Endodermal cell (in vitro differentiated cells): ENCODE results near the gene PLXNC1. TPM values are rescaled to one million over a fixed set of nuclear protein-coding genes. Genes with fewer than 3 reads are reported as not detected.

Experiments used
- DNase-seq: peaks from one replicate; pipeline ENCODE4 v3.0.0-alpha.2; 2017
- H3K27ac ChIP-seq: 2 replicates; pipeline ENCODE4 v1.5.1; 2013; ENCODE audit warnings: mild to moderate bottlenecking, low read depth, low read length, moderate library complexity
- H3K27me3 ChIP-seq: 2 replicates; pipeline ENCODE4 v1.6.1; 2013; ENCODE audit warnings: mild to moderate bottlenecking, low read length, moderate library complexity; ENCODE audit not compliant: insufficient read depth, control insufficient read depth, poor library complexity, severe bottlenecking
- H3K36me3 ChIP-seq: 2 replicates; pipeline ENCODE4 v1.7.0; 2013; ENCODE audit warnings: mild to moderate bottlenecking, low read length, moderate library complexity; ENCODE audit not compliant: control insufficient read depth, insufficient read depth
- H3K4me1 ChIP-seq: one replicate; pipeline ENCODE4 v1.7.0; 2013; ENCODE audit warnings: low read length; ENCODE audit not compliant: control insufficient read depth, insufficient read depth
- H3K4me3 ChIP-seq: 2 replicates; pipeline ENCODE4 v1.5.1; 2013; ENCODE audit warnings: mild to moderate bottlenecking, low read length, moderate library complexity
- H3K9ac ChIP-seq: 2 replicates; pipeline ENCODE4 v1.6.1; 2013; ENCODE audit warnings: mild to moderate bottlenecking, low read length, moderate library complexity; ENCODE audit not compliant: poor library complexity, severe bottlenecking; ENCODE audit errors: extremely low read depth
- H3K9me3 ChIP-seq: 2 replicates; pipeline ENCODE4 v1.6.1; 2013; ENCODE audit warnings: mild to moderate bottlenecking, low read length, moderate library complexity; ENCODE audit not compliant: control insufficient read depth
- H3K27ac Mint-ChIP-seq: 2 replicates; pipeline ENCODE4 v1.8.0; 2020; ENCODE audit warnings: mixed read lengths
- H3K27me3 Mint-ChIP-seq: 2 replicates; pipeline ENCODE4 v1.8.0; 2021; ENCODE audit warnings: mild to moderate bottlenecking, mixed read lengths; ENCODE audit not compliant: insufficient read depth
- H3K36me3 Mint-ChIP-seq: 2 replicates; pipeline ENCODE4 v1.8.0; 2020; ENCODE audit warnings: low read depth, mixed read lengths
- H3K4me1 Mint-ChIP-seq: 2 replicates; pipeline ENCODE4 v1.8.0; 2020; ENCODE audit warnings: mixed read lengths
- H3K4me3 Mint-ChIP-seq: 2 replicates; pipeline ENCODE4 v1.8.0; 2020; ENCODE audit warnings: mild to moderate bottlenecking, moderate library complexity, mixed read lengths
- H3K9me3 Mint-ChIP-seq: 2 replicates; pipeline ENCODE4 v1.8.0; 2020; ENCODE audit warnings: mild to moderate bottlenecking, mixed read lengths
- CTCF ChIP-seq: fragments of 200-600 bp; sonication (generic); conservative IDR thresholded peaks from 2 replicates; pipeline ENCODE4 v1.5.0; 2021; ENCODE audit warnings: antibody characterized with exemption, mild to moderate bottlenecking
- WGBS, 2 experiments: methylation state at CpG; one replicate each; pipeline versions ENCODE4 v1.1.5 to v1.1.7; 2013; ENCODE audit warnings: missing lambda C conversion rate in 2 of 2, mixed read lengths in 1 of 2; ENCODE audit not compliant: insufficient coverage in 1 of 2, insufficient read length in 1 of 2; 5-methylcytosine and 5-hydroxymethylcytosine counted together
- total RNA-seq, 2 donors: library from RNA; stranded (reverse); fragmentation: NEBNext Ultra II Directional in 1 of 2; extraction: Animal tissue kit (Norgen Biotek cat#: 25700) in 1 of 2; gene quantifications; 2 replicates in 1 of 2; 3 replicates in 1 of 2; pipeline ENCODE4 v1.2.1, GENCODE V29; 2021

PLXNC1 gene
- total RNA-seq, 2 donors from 2014 or later: 1.6 to 1.9 TPM

GRCh38 chr12:94267537-94267872, 119.1 kb downstream of the PLXNC1 start:
- H3K4me1 Mint-ChIP-seq: peaks cover 24% of the 10 kb centered on the region
- H3K4me1 ChIP-seq: no peaks in the 10 kb centered on the region
- no peak overlapping the region for H3K4me3 Mint-ChIP-seq
- peak; percentile 22 for DNase-seq
- H3K27ac Mint-ChIP-seq: no peak overlapping the region
- no peaks in the 10 kb centered on the region for H3K9me3 Mint-ChIP-seq
- no peak overlapping the region for H3K27ac ChIP-seq
- no peaks in the 10 kb centered on the region for H3K36me3 ChIP-seq
- no peak overlapping the region for H3K4me3 ChIP-seq
- no peaks in the 10 kb centered on the region for H3K27me3 ChIP-seq
- WGBS, 2 experiments: 86 to 96% methylated on average over 3 of the region's 3 CpGs
- no peak for TF ChIP-seq CTCF
- H3K27me3 Mint-ChIP-seq: peaks cover 9% of the 10 kb centered on the region
- H3K9me3 ChIP-seq: no peaks in the 10 kb centered on the region
- H3K9ac ChIP-seq: no peak overlapping the region
- H3K36me3 Mint-ChIP-seq: no peaks in the 10 kb centered on the region

- Mint-ChIP-seq H3K27me3 (peaks cover 9% of the 10 kb centered on the region), H3K4me1 (peaks cover 21% of the 10 kb centered on the region), H3K36me3 (no peaks in the 10 kb centered on the region), H3K9me3 (no peaks in the 10 kb centered on the region), H3K4me3 (no peak overlapping the region), H3K27ac (no peak overlapping the region)
- no peak for TF ChIP-seq CTCF
- no peaks in the 10 kb centered on the region for H3K36me3 ChIP-seq
- 90 to 96% methylated on average over 4 to 5 of the region's 5 CpGs for WGBS, 2 experiments
- H3K27ac ChIP-seq: no peak overlapping the region
- H3K4me3 ChIP-seq: no peak overlapping the region
- no peaks in the 10 kb centered on the region for H3K4me1 ChIP-seq
- no peak overlapping the region for H3K9ac ChIP-seq
- DNase-seq: no peak
- H3K27me3 ChIP-seq: no peaks in the 10 kb centered on the region
- H3K9me3 ChIP-seq: no peaks in the 10 kb centered on the region
These were observed 119.6 kb downstream of the PLXNC1 start for GRCh38 chr12:94267921-94268471.

- Mint-ChIP-seq H3K4me1 (peaks cover 9% of the 10 kb centered on the region), H3K27ac (no peak overlapping the region), H3K27me3 (peaks cover 2% of the 10 kb centered on the region), H3K36me3 (no peaks in the 10 kb centered on the region), H3K4me3 (no peak overlapping the region), H3K9me3 (no peaks in the 10 kb centered on the region)
- WGBS, 2 experiments: 90 to 97% methylated on average over 3 to 4 of the region's 4 CpGs
- Histone ChIP-seq H3K9me3 (no peaks in the 10 kb centered on the region), H3K36me3 (no peaks in the 10 kb centered on the region), H3K27me3 (no peaks in the 10 kb centered on the region), H3K27ac (no peak overlapping the region), H3K4me3 (no peak overlapping the region), H3K9ac (no peak overlapping the region), H3K4me1 (no peaks in the 10 kb centered on the region)
- no peak for DNase-seq
- TF ChIP-seq CTCF: no peak
These were observed 121.1 kb downstream of the PLXNC1 start for GRCh38 chr12:94269316-94269999.
